BJ (cell line): Measurements from ENCODE around the gene OCSTAMP. TPM values are rescaled to one million over a fixed set of nuclear protein-coding genes. Genes with fewer than 3 reads are reported as not detected.

Experiments used
- CTCF ChIA-PET: fragments of 350-600 bp; formaldehyde crosslinking; extraction: SDS; loops from one replicate; lab custom pipeline; 2021; ENCODE audit warnings: antibody characterized with exemption, inconsistent platforms; lab: Yijun Ruan, JAX
- POLR2A ChIA-PET: fragments of 300-600 bp; sonication (Branson Sonifier 250); formaldehyde crosslinking; extraction: SDS; loops from one replicate; lab custom pipeline; 2021; ENCODE audit warnings: antibody characterized with exemption; lab: Charles Lee
- DNase-seq: peaks from one replicate; pipeline ENCODE4 v3.0.0-alpha.2; 2011; ENCODE audit warnings: low read depth
- H3K27me3 ChIP-seq: 2 replicates; pipeline ENCODE4 v1.6.0; 2011; ENCODE audit warnings: low read length; ENCODE audit not compliant: control insufficient read depth, insufficient read depth
- H3K36me3 ChIP-seq: 2 replicates; pipeline ENCODE4 v1.5.1; 2011; ENCODE audit warnings: low read length; ENCODE audit not compliant: control insufficient read depth, insufficient read depth
- H3K4me3 ChIP-seq: 2 replicates; pipeline ENCODE4 v1.5.1; 2011; ENCODE audit warnings: low read depth, mild to moderate bottlenecking, control low read depth, low read length
- polyA plus RNA-seq: library from polyadenylated mRNA; depleted of rRNA; stranded (reverse); fragments of >200 nt; gene quantifications from 2 replicates; pipeline ENCODE4 v1.2.3, GENCODE V29; 2011
- TF ChIP-seq, protein P1 (sequence below): IDR thresholded peaks from 2 replicates; pipeline ENCODE4 v1.5.1; 2011; ENCODE audit warnings: low read depth, mild to moderate bottlenecking, control low read depth, inconsistent platforms, low read length, moderate library complexity; ENCODE audit not compliant: insufficient read depth

OCSTAMP gene
- polyA plus RNA-seq, 1 experiment, result not detected

DNA sequence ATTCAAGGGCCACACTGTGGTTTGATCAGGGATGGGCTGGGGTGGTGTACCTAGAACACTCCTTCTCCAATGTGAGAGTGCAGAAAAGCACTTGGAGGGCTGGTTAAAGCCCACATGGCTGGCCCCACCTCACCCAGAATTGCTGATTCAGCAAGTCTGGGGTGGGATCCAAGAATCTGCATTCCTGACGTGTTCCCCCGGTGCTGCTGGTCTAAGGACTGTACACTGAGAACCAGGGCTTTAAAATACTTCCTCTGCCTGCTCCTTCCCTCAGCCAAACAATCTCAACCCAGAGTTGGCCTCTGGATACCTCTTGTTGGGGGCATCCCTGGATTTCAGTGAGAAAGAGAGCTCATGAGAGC lies 13.4 kb upstream of the OCSTAMP start:
- ChIA-PET POLR2A (no interaction called here), CTCF (interaction anchor here (0.9 to 1.2 kb wide), 2 partner anchors 11 to 70 kb away, joined by 3 read pairs; no protein-coding TSS in a partner anchor)
- no peak for DNase-seq
- no peaks in the 10 kb centered on the region for H3K27me3 ChIP-seq
- no peak overlapping the region for H3K4me3 ChIP-seq
- TF ChIP-seq, protein P1, sequence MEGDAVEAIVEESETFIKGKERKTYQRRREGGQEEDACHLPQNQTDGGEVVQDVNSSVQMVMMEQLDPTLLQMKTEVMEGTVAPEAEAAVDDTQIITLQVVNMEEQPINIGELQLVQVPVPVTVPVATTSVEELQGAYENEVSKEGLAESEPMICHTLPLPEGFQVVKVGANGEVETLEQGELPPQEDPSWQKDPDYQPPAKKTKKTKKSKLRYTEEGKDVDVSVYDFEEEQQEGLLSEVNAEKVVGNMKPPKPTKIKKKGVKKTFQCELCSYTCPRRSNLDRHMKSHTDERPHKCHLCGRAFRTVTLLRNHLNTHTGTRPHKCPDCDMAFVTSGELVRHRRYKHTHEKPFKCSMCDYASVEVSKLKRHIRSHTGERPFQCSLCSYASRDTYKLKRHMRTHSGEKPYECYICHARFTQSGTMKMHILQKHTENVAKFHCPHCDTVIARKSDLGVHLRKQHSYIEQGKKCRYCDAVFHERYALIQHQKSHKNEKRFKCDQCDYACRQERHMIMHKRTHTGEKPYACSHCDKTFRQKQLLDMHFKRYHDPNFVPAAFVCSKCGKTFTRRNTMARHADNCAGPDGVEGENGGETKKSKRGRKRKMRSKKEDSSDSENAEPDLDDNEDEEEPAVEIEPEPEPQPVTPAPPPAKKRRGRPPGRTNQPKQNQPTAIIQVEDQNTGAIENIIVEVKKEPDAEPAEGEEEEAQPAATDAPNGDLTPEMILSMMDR, result no peak
- H3K36me3 ChIP-seq, result no peaks in the 10 kb centered on the region

DNA sequence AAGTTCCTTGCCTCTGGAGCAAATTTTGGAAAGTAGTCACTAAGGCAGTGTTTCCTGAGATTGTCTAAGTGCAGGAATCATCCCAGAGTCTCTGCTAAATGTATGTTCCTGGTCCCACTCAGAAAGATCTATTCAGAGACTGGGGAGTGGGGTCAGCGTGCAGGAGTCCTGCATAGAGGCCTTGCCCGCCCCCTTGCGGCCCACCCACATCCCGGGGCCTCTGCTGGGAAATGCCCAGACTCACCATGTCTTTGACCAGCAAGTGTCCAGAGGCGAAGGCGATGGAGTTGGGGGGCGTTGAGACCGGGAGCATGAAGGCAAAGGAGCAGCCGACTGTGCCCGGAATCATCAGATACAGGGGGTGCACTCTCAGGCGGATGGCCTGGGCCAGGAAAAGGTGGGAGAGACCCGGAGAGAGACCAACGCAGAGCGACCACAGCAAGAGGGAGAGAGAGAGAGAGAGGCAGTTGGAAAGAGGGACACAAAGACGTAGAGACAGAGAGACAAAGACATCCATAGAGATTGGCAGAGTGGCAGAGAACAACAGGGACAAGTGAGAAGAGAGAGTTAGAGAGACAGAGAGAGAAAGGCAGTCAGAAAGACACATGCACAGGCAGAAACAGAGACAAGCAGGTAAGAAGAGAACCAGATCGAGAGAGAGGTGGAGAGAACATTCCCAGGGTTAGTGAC lies 12.9 kb upstream of the OCSTAMP start:
- no peak for DNase-seq
- H3K36me3 ChIP-seq, result no peaks in the 10 kb centered on the region
- ChIA-PET POLR2A (interaction anchor here (0.6 kb wide), 1 partner anchor 76 kb away, joined by 4 read pairs; no protein-coding TSS in a partner anchor), CTCF (interaction anchor here (0.8 to 3.3 kb wide), 9 partner anchors 11 to 787 kb away, joined by 3 to 33 read pairs (median 4); partner anchors contain the start of genes OCSTAMP and TP53RK)
- no peak overlapping the region for H3K4me3 ChIP-seq
- no peaks in the 10 kb centered on the region for H3K27me3 ChIP-seq
- TF ChIP-seq, protein P1, result no peak

DNA sequence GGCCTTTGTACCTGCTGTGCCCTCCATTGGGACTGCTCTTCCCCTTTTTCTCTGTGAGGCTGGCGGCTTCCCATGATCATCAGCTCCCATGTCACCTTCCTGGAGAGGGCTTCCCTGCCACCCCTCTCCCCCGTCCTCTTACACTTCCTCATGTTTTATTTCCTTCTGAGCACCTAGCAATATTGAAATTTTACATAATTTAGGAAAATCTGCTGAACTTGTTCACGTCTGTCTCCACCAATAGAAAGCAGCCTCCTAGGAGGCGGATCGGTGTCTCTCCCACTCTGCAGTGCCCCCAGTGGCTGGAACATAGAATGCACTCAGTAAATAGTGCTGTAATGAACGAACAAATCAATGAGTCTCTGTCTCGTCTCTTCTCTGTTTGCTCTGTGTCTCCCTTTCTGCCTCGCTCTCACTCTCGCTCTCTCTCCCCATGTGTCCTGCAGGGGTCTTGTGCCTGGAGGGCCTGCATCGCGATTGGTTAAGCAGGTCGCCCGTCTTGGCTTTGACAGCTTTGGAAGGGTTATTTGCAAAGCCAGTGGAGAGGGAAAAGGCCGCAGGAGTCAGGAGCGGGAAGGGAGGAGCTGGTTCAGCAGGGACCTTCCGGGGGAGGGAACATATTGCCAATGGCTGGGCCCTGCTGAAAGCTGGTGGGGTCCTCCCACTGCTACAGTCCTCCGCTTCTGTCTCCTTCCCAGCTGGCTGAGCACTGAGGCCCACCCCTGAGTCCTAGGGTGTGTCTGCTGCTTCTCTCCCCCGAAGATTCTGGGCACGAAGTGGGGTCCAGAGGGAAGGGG lies 12.1 kb upstream of the OCSTAMP start:
- H3K36me3 ChIP-seq, result no peaks in the 10 kb centered on the region
- TF ChIP-seq, protein P1, result peak; percentile 92
- peak overlapping the region; percentile 22 for H3K4me3 ChIP-seq
- DNase-seq, result no peak
- ChIA-PET POLR2A (interaction anchor here (0.6 kb wide), 1 partner anchor 75 kb away, joined by 4 read pairs; no protein-coding TSS in a partner anchor), CTCF (interaction anchor here (0.7 to 3.3 kb wide), 11 partner anchors 11 to 786 kb away, joined by 3 to 33 read pairs (median 3); partner anchors contain the start of genes OCSTAMP and TP53RK)
- no peaks in the 10 kb centered on the region for H3K27me3 ChIP-seq

DNA sequence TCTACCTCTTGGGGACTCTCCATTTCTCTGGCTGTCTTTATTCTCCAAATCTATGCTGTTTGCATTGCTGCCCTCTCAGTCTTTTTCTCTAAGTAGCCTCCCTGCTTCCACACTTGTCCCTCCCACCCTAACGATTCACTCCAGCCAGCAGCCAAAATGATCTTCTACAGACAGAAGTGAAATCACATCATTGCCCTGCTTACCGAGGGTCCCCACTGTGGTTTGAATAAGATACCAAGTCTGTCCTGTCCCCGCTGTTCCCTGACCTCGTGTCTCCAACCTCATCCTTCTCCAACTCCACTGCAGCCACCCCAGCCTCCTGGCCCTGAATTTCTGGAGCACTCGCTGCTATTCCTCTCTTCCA lies 11.5 kb upstream of the OCSTAMP start:
- CTCF ChIA-PET, result interaction anchor here (0.7 to 3.3 kb wide), 6 partner anchors 11 to 72 kb away, joined by 3 to 33 read pairs (median 4); partner anchors contain the start of gene OCSTAMP
- Histone ChIP-seq H3K4me3 (no peak overlapping the region), H3K27me3 (no peaks in the 10 kb centered on the region), H3K36me3 (no peaks in the 10 kb centered on the region)
- no peak for DNase-seq
- TF ChIP-seq, protein P1, result no peak
- POLR2A ChIA-PET, result no interaction called here
